ENCODE results near the gene GRK5.

Gene GRK5

DNA sequence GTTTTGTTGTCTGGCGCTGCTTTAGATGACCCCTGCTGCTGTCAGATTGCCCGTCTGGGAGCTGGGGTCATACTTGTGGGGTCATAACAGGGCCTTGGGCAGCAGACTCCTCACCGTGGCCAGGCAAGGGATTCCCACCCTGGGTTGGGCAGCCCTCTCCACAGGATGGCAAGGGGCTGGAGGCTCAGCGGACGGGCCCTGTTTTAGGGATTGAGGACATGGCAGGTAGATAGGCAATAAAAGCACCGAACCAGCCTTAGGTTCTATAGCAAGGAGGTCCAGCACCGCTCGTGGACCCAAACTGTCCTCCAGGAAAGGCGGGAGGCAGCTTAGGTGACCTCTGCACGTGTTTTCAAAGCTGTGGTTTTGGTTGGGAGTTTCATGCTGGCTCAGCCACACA lies 60.0 kb downstream of the GRK5 start:
- Histone ChIP-seq H3K27me3 (ENCODE audit: low read length) (no peaks in the 10 kb centered on the region), H3K79me2 (ENCODE audit: insufficient read depth, low read length) (no peaks in the 10 kb centered on the region), H4K20me1 (ENCODE audit: low read depth, low read length) (no peaks in the 10 kb centered on the region), H2AFZ (ENCODE audit: low read depth, low read length, severe bottlenecking) (no peak overlapping the region), H3K9ac (ENCODE audit: low read length) (no peak overlapping the region), H3K36me3 (ENCODE audit: low read length) (no peaks in the 10 kb centered on the region), H3K4me3 (ENCODE audit: insufficient read depth, low read length, poor library complexity, severe bottlenecking) (no peak overlapping the region), H3K27ac (ENCODE audit: low read depth, low read length) (no peak overlapping the region), H3F3A (ENCODE audit: insufficient read depth) (no peaks in the 10 kb centered on the region), H3K4me2 (ENCODE audit: low read depth, low read length, poor library complexity, severe bottlenecking) (no peak overlapping the region), H3K9me2 (replicated peaks; ENCODE audit: insufficient read depth, low read length) (no peaks in the 10 kb centered on the region), H3K9me3 (ENCODE audit: insufficient read depth, low read length) (no peaks in the 10 kb centered on the region)
- no peak for TF ChIP-seq EZH2phosphoT487 (conservative IDR thresholded peaks at IDR 0.05; ENCODE audit: low read length)
- TF ChIP-seq, protein P1, sequence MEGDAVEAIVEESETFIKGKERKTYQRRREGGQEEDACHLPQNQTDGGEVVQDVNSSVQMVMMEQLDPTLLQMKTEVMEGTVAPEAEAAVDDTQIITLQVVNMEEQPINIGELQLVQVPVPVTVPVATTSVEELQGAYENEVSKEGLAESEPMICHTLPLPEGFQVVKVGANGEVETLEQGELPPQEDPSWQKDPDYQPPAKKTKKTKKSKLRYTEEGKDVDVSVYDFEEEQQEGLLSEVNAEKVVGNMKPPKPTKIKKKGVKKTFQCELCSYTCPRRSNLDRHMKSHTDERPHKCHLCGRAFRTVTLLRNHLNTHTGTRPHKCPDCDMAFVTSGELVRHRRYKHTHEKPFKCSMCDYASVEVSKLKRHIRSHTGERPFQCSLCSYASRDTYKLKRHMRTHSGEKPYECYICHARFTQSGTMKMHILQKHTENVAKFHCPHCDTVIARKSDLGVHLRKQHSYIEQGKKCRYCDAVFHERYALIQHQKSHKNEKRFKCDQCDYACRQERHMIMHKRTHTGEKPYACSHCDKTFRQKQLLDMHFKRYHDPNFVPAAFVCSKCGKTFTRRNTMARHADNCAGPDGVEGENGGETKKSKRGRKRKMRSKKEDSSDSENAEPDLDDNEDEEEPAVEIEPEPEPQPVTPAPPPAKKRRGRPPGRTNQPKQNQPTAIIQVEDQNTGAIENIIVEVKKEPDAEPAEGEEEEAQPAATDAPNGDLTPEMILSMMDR (IDR thresholded peaks at IDR 0.05; ENCODE audit: insufficient read depth, low read length, poor library complexity, severe bottlenecking) = no peak

DNA sequence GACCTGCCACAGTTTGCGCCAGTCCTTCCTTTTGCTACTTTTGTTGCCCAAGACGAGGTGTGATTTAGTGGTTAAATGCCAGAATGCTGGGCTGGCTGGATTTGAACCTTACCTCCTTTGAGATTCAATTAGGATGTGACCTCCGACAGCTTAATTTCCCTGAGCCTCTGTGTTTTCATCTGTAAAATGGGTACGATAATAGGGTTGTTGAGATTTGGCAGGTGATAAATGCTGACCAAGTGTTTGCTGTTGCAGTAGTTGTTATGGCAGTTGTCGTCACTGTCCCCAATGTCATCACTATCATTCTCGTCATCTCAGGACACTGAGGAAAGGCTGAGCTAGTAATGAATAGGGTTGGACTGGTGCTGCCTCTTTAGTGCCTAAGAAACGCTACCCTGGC lies 61.1 kb downstream of the GRK5 start:
- TF ChIP-seq EZH2phosphoT487 (conservative IDR thresholded peaks at IDR 0.05; ENCODE audit: low read length) = no peak
- TF ChIP-seq, protein P1 (IDR thresholded peaks at IDR 0.05; ENCODE audit: insufficient read depth, low read length, poor library complexity, severe bottlenecking) = no peak
- H3K79me2 ChIP-seq (ENCODE audit: insufficient read depth, low read length) = no peaks in the 10 kb centered on the region
- no peaks in the 10 kb centered on the region for H3K36me3 ChIP-seq (ENCODE audit: low read length)
- no peaks in the 10 kb centered on the region for H3K9me3 ChIP-seq (ENCODE audit: insufficient read depth, low read length)
- no peak overlapping the region for H3K4me3 ChIP-seq (ENCODE audit: insufficient read depth, low read length, poor library complexity, severe bottlenecking)
- no peaks in the 10 kb centered on the region for H3K27me3 ChIP-seq (ENCODE audit: low read length)
- H3K27ac ChIP-seq (ENCODE audit: low read depth, low read length) = no peak overlapping the region
- H3F3A ChIP-seq (ENCODE audit: insufficient read depth) = no peaks in the 10 kb centered on the region
- H3K9ac ChIP-seq (ENCODE audit: low read length) = no peak overlapping the region
- no peaks in the 10 kb centered on the region for H3K9me2 ChIP-seq (replicated peaks; ENCODE audit: insufficient read depth, low read length)
- no peaks in the 10 kb centered on the region for H4K20me1 ChIP-seq (ENCODE audit: low read depth, low read length)
- H2AFZ ChIP-seq (ENCODE audit: low read depth, low read length, severe bottlenecking) = no peak overlapping the region
- H3K4me2 ChIP-seq (ENCODE audit: low read depth, low read length, poor library complexity, severe bottlenecking) = no peak overlapping the region

- Histone ChIP-seq H3F3A (ENCODE audit: insufficient read depth) (no peaks in the 10 kb centered on the region), H4K20me1 (ENCODE audit: low read depth, low read length) (no peaks in the 10 kb centered on the region), H3K9me3 (ENCODE audit: insufficient read depth, low read length) (no peaks in the 10 kb centered on the region), H3K36me3 (ENCODE audit: low read length) (no peaks in the 10 kb centered on the region), H3K27me3 (ENCODE audit: low read length) (no peaks in the 10 kb centered on the region), H2AFZ (ENCODE audit: low read depth, low read length, severe bottlenecking) (no peak overlapping the region), H3K4me2 (ENCODE audit: low read depth, low read length, poor library complexity, severe bottlenecking) (no peak overlapping the region), H3K4me3 (ENCODE audit: insufficient read depth, low read length, poor library complexity, severe bottlenecking) (no peak overlapping the region), H3K79me2 (ENCODE audit: insufficient read depth, low read length) (no peaks in the 10 kb centered on the region), H3K9ac (ENCODE audit: low read length) (no peak overlapping the region), H3K9me2 (replicated peaks; ENCODE audit: insufficient read depth, low read length) (no peaks in the 10 kb centered on the region), H3K27ac (ENCODE audit: low read depth, low read length) (no peak overlapping the region)
- TF ChIP-seq, protein P1 (IDR thresholded peaks at IDR 0.05; ENCODE audit: insufficient read depth, low read length, poor library complexity, severe bottlenecking) = no peak
- no peak for TF ChIP-seq EZH2phosphoT487 (conservative IDR thresholded peaks at IDR 0.05; ENCODE audit: low read length)
These were observed 61.6 kb downstream of the GRK5 start for GRCh38 chr10:119268871-119269506.
